NCI-H774 (cell line): ENCODE results near the gene GALE.
"Not testable (repeated sequence)": the region's sequence is repeated elsewhere in the genome, so short reads cannot be mapped to it uniquely, and the experiment has no call there.

ENCODE experiments used
- DNase-seq: peaks from one replicate; lab custom pipeline; 2025; lab: John Stamatoyannopoulos, UW

Gene GALE

GRCh38 chr1:23800400-23801337, at the start of gene GALE:
GALE (minus strand) TSS chr1:23800754; CDS start chr1:23799007, 1,747 bp downstream.
- DNase-seq: peak; percentile 76

- no peak for DNase-seq
Observed at GRCh38 chr1:23848673-23849616, 48.4 kb upstream of the GALE start.

DNA sequence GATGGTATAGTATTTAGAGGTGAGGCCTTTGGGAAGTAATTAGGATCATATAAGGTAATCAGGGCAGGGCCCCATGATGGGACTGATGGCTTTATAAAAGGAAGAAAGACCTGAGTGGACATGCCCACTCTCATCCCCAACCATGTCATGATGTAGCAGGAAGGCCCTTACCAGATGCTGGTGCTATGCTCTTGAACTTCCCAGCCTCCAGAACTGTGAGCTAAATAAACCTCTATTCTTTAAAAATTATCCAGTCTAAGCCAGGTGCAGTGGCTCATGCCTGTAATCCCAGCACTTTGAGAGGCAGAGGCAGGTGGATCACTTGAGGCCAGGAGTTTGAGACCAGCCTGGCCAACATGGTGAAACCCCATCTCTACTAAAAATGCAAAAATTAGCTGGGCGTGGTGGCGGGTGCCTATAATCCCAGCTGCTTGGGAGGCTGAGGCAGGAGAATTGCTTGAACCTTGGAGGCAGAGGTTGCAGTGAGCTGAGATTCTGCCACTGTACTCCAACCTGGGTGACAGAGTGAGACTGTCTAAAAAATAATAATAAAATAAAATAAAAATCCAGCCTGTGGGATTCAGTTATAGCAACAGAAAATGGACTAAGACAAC, 47.0 kb upstream of the GALE start:
- DNase-seq: not testable (repeated sequence)

DNA sequence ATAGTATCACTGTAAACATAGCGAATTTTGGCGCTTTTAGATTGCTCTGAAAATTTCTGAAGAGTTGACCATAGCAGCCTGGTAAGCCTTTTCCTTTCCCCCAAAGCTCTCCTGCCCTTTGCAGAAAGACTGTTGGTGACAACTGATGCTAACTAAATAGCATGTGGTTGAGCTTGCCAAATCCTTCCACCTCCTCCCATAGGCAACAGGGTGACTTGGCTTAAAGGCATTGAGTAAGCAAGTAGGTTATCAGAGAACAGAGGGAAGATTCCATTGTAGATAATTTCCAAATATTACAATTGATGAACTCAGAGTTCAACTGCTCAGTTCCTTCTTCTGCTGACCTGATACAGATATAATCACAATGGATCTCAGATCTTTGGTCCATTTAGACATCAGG, 44.6 kb upstream of the GALE start:
- DNase-seq: no peak

DNA sequence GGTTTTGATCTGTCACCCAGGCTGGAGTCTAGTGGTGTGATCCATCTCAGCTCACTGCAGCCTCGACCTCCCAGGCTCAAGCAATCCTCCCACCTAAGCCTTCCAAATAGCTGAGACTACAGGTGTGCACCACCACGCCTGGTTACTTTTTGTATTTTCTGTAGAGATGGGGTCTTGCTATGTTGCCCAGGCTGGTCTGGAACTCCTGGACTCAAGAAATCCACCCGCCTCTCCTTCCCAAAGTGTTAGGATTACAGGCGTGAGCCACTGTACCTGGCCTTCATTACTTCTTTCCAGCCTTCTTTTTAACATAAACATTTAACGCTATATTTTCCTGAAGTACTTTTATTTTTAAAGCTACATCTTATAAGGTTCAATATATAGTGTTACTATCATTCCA, 43.1 kb upstream of the GALE start:
- DNase-seq: no peak

DNA sequence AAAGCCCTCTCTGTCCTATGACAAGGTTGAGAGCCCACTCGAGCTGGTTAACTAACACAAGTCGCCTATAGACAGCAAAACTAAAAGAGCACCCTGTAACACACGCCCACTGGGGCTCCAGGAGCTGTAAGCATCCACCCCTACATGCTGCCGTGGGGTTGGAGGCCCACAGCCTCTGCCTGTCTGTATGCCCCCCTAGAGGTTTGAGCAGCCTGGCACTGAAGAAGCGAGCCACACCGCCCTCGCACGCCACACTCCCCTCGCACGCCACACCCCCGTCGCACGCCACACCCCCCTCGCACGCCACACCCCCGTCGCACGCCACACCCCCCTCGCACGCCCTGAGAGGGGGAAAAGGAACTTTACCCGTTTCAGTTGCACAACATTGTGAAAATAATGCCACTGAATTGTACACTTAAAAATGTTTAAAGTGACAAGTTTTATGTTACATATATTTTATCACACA, 37.9 kb upstream of the GALE start:
- no peak for DNase-seq

- no peak for DNase-seq
Observed at GRCh38 chr1:23837908-23838307, 37.4 kb upstream of the GALE start.

GRCh38 chr1:23836037-23836436, 35.5 kb upstream of the GALE start:
- DNase-seq: no peak

- not testable (repeated sequence) for DNase-seq
Observed at GRCh38 chr1:23834156-23834555, 33.6 kb upstream of the GALE start.

GRCh38 chr1:23827717-23828116, 27.2 kb upstream of the GALE start:
- no peak for DNase-seq

DNA sequence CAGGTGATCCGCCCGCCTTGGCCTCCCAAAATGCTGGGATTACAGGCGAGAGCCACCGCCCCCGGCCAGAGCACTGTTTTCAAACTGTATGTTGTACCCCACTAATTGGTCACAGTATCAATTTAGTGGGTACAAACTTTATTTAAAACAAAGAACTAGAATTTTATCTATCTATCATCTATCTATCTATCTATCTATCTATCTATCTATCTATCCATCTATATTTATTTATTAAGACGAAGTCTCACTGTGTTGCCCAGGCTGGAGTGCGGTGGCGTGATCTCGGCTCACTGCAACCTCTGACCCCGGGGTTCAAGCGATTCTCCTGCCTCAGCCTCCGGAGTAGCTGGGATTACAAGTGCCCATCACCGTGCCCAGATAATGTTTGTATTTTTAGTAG, 26.0 kb upstream of the GALE start:
- not testable (repeated sequence) for DNase-seq

DNA sequence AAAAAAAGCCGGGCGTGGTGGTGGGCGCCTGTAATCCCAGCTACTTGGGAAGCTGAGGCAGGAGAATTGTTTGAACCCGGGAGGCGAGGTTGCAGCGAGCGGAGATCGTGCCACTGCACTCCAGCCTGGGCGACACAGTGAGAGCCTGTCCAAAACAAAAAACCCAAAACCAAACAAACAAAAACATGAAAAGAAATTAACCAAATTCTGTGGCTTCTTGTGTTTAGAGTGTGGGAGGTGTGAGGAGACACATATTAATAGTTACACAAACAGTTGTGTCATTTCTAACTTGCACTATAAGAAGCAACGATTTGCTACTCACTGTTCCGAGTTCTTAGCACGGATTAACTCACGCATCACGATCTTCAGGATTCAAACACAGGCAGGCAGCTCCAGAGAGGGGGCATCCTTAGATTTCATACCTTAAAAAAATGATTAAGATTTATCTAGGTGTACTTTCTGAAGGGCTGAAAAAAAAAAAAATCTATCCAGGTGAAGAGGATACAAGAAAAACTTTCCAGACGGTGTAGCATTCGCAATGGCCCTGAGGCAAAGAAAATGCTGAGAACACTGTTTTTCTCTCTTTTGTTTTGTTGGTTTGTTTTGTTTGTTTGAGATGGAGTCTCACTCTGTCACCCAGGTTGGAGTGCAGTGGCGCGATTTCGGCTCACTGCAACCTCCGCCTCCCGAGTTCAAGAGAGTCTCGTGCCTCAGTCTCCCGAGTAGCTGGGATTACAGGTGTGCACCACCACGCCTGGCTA, 25.4 kb upstream of the GALE start:
- DNase-seq: no peak

DNA sequence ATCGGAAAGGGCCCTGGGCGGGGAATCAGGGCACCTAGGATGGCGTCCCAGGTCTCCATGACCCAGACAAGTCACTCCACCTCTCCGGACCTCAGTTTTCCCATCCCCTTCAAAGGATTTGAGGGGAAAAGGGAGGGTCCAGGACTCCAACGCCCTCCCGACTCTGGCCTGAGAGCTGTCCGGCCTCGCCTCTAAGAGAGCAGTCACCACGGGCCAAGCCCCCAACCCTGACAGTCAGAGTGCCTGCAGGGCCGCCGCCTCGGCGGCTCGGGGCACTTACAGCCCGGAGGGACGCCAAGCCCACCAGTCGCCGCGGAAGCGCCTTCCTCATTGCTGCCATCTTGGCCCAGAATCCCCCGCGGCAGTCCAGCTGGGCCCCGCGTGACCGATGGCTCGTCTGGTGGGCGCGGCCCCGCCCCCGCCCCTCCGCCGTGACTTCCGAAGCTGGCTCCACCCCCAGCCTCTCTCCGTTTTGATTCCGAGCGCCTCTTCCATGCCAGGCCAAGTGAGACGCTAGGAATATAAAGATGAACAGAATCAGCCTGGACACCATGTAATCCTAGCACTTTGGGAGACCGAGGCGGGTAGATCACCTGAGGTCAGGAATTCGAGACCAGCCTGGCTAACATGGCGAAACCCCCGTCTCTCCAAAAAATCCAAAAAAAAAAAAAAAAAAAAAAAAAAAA, 24.7 kb upstream of the GALE start, which contains the start of gene HMGCL:
Gene HMGCL, minus strand, starts transcription at position 354 of the 686 bp plus-strand sequence. Its CDS starts 14 bp downstream, at position 340.
- DNase-seq: peak; percentile 68

- no peak for DNase-seq
Observed at GRCh38 chr1:23824711-23825075, 24.1 kb upstream of the GALE start.

- DNase-seq: no peak
Observed at GRCh38 chr1:23823767-23824166, 23.2 kb upstream of the GALE start.

- no peak for DNase-seq
Observed at GRCh38 chr1:23817633-23818032, 17.1 kb upstream of the GALE start.

DNA sequence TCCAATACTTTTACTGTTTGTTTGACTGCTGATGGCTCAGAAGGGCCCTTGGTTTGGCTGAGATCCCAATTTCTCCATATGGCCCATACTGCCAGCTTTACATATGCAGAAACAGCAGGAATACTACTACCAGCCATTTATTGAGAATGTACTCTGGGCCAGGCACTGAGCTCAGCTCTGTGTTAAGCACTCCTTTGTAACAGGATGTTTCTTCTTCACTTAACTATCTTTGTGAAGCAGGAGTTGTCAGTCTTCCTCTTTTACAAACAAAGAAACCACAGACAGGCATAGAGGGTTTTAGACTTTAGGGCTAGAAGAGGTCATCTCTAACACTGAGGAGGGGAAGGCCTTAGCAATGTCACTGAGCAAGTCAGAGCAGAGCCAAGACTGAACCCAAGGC, 16.4 kb upstream of the GALE start:
- DNase-seq: no peak

GRCh38 chr1:23816361-23816760, 15.8 kb upstream of the GALE start:
- DNase-seq: no peak

DNA sequence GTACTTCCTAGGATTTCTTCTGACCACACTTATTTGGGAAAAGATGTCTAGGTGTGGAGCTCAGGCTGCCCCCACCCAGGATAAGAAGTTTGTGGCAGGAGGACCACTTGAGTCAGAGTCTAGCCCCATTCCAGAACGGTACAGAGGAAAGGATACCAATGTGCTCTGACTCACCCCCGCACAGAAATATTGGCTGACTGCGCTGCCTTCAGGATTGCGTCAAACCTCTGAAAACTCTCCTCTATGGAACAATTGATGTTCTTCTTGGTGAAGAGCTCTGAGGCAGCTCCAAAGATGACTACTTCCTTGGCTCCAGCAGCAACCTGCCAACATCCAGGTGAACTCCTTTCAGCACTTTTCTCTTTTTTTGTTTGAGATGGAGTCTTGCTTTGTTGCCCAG, 13.5 kb upstream of the GALE start:
- DNase-seq: no peak

- DNase-seq: no peak
Observed at GRCh38 chr1:23810818-23811540, 10.4 kb upstream of the GALE start.
